GM10248 (cell line): ENCODE results near the gene AIG1.
A peak's percentile ranks its signal among the peaks of the same experiment; 100 is the strongest.

Experiments used
- CTCF ChIA-PET: fragments of 300-600 bp; sonication (Branson Sonifier 250); formaldehyde crosslinking; extraction: SDS; loops from one replicate; lab custom pipeline; 2021; ENCODE audit warnings: antibody characterized with exemption; lab: Yijun Ruan, JAX
- POLR2A ChIA-PET: fragments of 350-650 bp; sonication (Branson Sonifier 250); formaldehyde crosslinking; extraction: SDS; loops from one replicate; lab custom pipeline; 2020; ENCODE audit warnings: antibody characterized with exemption; lab: Yijun Ruan, JAX
- DNase-seq: peaks from one replicate; pipeline ENCODE4 v3.0.0; 2012; ENCODE audit errors: extremely low spot score
- TF ChIP-seq, protein P1 (sequence below): IDR thresholded peaks from 2 replicates; pipeline ENCODE4 v1.5.1; 2012; ENCODE audit warnings: mild to moderate bottlenecking, low read depth; ENCODE audit errors: extremely low read depth, missing control alignments, control extremely low read depth

The AIG1 gene

DNA sequence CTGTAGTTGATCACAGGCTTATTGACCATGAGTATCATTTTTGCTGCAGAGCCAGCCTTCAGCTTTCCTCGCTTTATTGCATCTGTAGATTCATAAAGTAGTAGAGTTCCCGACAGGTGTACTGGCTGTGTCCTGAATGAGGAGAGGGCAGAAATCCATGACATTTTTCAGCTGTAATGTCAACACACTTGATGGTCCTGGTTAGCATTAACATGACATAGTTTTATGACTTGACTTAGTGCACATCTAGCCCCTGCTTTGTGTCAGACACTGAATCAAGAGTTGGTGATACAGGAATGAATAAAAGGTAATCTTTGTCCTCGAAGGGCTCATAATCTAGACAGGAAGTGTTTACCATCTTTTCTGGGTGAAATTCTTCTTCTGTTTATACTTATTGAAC, 55.0 kb downstream of the AIG1 start:
- ChIA-PET POLR2A (no interaction called here), CTCF (interaction anchor here (1.1 kb wide), 1 partner anchor 23 kb away, joined by 3 read pairs; no protein-coding TSS in a partner anchor)
- TF ChIP-seq, protein P1, sequence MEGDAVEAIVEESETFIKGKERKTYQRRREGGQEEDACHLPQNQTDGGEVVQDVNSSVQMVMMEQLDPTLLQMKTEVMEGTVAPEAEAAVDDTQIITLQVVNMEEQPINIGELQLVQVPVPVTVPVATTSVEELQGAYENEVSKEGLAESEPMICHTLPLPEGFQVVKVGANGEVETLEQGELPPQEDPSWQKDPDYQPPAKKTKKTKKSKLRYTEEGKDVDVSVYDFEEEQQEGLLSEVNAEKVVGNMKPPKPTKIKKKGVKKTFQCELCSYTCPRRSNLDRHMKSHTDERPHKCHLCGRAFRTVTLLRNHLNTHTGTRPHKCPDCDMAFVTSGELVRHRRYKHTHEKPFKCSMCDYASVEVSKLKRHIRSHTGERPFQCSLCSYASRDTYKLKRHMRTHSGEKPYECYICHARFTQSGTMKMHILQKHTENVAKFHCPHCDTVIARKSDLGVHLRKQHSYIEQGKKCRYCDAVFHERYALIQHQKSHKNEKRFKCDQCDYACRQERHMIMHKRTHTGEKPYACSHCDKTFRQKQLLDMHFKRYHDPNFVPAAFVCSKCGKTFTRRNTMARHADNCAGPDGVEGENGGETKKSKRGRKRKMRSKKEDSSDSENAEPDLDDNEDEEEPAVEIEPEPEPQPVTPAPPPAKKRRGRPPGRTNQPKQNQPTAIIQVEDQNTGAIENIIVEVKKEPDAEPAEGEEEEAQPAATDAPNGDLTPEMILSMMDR: no peak
- no peak for DNase-seq

DNA sequence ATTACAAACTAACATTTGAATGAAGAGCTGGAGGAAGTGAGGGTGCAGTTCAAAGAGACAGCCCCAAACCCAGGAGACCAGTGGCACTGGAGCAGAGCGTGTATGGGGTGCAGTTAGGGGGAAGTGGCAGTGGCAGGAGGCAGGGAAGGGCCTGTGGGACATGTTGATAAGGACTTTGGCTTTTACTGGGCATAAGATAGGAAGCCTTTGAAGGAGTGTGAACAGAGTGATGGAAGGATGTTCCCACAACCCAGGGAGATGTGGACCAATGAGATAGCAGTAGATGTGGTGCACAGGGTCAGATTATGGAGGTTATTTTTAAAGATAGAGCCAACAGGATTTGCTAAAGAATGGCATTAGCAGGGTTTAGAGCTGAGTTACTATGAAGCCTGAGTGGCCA, 56.4 kb downstream of the AIG1 start:
- DNase-seq: no peak
- TF ChIP-seq, protein P1: no peak
- POLR2A ChIA-PET: no interaction called here
- CTCF ChIA-PET: interaction anchor here (1.0 kb wide), 1 partner anchor 9 kb away, joined by 6 read pairs; no protein-coding TSS in a partner anchor

DNA sequence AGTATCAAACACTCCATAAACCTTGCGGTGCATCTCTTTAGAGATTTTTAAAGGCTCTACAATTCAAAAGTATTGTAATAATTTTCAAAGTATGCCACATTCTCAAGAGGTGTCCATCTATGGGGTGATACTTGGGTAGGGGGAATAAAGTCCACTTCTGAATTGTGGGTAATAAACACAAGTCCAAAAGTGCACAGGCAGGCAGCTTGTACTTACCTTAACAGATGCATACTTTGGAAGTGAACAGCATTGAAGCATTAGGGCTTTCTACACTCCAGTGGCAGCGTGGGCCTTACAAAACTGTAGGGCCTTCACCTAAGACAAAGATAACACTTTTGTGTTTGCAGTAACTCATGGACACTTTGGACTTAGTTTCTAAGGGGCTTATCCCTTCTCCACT, 58.6 kb downstream of the AIG1 start:
- TF ChIP-seq, protein P1: no peak
- DNase-seq: no peak
- ChIA-PET POLR2A (no interaction called here), CTCF (no interaction called here)

- DNase-seq: no peak
- TF ChIP-seq, protein P1: no peak
- POLR2A ChIA-PET: no interaction called here
- CTCF ChIA-PET: interaction anchor here (1.1 kb wide), 1 partner anchor 8 kb away, joined by 4 read pairs; no protein-coding TSS in a partner anchor
These were observed 62.4 kb downstream of the AIG1 start for GRCh38 chr6:143123081-143123480.

- no peak for DNase-seq
- TF ChIP-seq, protein P1: no peak
- ChIA-PET POLR2A (no interaction called here), CTCF (no interaction called here)
These were observed 63.3 kb downstream of the AIG1 start for GRCh38 chr6:143123941-143124340.

GRCh38 chr6:143125455-143125854, 64.8 kb downstream of the AIG1 start:
- CTCF ChIA-PET: interaction anchor here (0.9 to 1.2 kb wide), 3 partner anchors 11 to 14 kb away, joined by 3 read pairs; no protein-coding TSS in a partner anchor
- TF ChIP-seq, protein P1: no peak
- peak; percentile 17 for DNase-seq
- POLR2A ChIA-PET: no interaction called here
